Mucosa of descending colon (tissue), 3 donors: ENCODE measurements around the gene ATP6V1G2. TPM values are rescaled to one million over a fixed set of nuclear protein-coding genes. Genes with fewer than 3 reads are reported as not detected.

Source experiments
- ATAC-seq: fragments of 200-7000 bp; cut with Tn5 transposase; one replicate; pipeline ENCODE4 v1.9.1; 2020; ENCODE audit warnings: mild to moderate bottlenecking, moderate library complexity
- DNase-seq, 3 donors: peaks; one replicate each; pipeline ENCODE4 v3.0.0-alpha.2; 2020
- H3K36me3 ChIP-seq: fragments of 200-600 bp; one replicate; pipeline ENCODE4 v1.8.0; 2021; ENCODE audit warnings: low read depth, mild to moderate bottlenecking
- H3K4me1 ChIP-seq: fragments of 200-600 bp; one replicate; pipeline ENCODE4 v1.8.0; 2021; ENCODE audit warnings: low read depth, mild to moderate bottlenecking
- H3K4me3 ChIP-seq: fragments of 200-600 bp; one replicate; pipeline ENCODE4 v1.8.0; 2021; ENCODE audit warnings: mild to moderate bottlenecking
- H3K9me3 ChIP-seq: fragments of 200-600 bp; one replicate; pipeline ENCODE4 v1.8.0; 2021; ENCODE audit warnings: mild to moderate bottlenecking
- intact Hi-C, 2 donors: fragments of 100-400 bp; cut with DNase I in 1 of 2; cut with micrococcal nuclease in 1 of 2; formaldehyde crosslinking; loops; one replicate each; pipeline versions ENCODE4 v1.11.0 to v1.11.1; 2022; cut with DNase I, micrococcal nuclease
- total RNA-seq, 3 donors: library from RNA; stranded (reverse); fragmentation: NEBNext Ultra II Directional in 2 of 3; extraction: Animal tissue kit (Norgen Biotek cat#: 25700) in 2 of 3; gene quantifications; one replicate each; pipeline versions ENCODE4 v1.2.1 to v1.2.4, GENCODE V29; 2021 to 2023
- TF ChIP-seq, protein P1 (sequence below): fragments of 200-600 bp; IDR thresholded peaks from one replicate; pipeline ENCODE4 v1.8.0; 2022; ENCODE audit warnings: antibody characterized with exemption, mild to moderate bottlenecking
- donor health status: DM: no; HTN: no; CAD: no; lungs with moderate emphysema.
- donor health status: DM: no; HTN: no; CAD: no.
- donor health status: DM: no; HTN: yes; CAD: no.

ATP6V1G2 gene
- total RNA-seq, 3 donors from 2014 or later = 0.55 to 4.5 (median 1.2) TPM

DNA sequence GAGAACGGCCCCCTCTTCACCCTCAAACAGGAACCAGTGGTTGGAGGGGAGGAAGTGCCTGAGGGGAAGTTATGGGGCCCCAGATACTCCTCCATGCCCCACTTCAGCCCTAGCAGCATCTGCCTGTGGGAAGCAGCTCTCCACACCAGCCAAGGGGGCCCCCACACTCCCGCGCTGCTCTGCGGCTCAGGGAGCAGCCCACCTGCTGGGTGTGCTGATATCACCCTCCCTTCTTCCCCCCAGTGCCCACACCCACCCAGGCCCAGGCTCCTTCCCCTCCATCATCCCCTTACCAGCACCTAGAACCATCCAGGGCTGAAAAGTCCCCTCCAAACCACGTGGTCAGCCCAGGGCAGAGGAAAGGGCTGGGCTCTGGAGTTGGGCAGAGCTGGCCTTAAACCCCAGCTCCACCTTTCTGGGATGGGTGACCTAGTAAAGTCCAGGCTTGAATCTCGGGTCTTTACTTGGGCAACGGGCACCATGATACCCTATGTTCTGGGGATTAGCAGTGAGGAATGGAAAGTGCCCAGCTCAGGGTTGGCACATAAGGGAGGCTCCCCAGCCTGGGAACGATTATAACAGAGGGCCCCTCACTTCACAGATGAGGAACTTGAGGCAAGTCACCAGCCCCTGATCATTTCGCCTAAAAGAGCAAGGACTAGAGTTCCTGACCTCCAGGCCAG, 40.3 kb upstream of the ATP6V1G2 start:
- ATAC-seq = peak; percentile 68
- Histone ChIP-seq H3K4me3 (no peak overlapping the region), H3K4me1 (no peaks in the 10 kb centered on the region), H3K36me3 (no peaks in the 10 kb centered on the region), H3K9me3 (no peaks in the 10 kb centered on the region)
- intact Hi-C loops = no loop called here
- DNase-seq = peak in 2 of 3 donors; percentile 34 to 64
- TF ChIP-seq, protein P1, sequence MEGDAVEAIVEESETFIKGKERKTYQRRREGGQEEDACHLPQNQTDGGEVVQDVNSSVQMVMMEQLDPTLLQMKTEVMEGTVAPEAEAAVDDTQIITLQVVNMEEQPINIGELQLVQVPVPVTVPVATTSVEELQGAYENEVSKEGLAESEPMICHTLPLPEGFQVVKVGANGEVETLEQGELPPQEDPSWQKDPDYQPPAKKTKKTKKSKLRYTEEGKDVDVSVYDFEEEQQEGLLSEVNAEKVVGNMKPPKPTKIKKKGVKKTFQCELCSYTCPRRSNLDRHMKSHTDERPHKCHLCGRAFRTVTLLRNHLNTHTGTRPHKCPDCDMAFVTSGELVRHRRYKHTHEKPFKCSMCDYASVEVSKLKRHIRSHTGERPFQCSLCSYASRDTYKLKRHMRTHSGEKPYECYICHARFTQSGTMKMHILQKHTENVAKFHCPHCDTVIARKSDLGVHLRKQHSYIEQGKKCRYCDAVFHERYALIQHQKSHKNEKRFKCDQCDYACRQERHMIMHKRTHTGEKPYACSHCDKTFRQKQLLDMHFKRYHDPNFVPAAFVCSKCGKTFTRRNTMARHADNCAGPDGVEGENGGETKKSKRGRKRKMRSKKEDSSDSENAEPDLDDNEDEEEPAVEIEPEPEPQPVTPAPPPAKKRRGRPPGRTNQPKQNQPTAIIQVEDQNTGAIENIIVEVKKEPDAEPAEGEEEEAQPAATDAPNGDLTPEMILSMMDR = no peak

DNA sequence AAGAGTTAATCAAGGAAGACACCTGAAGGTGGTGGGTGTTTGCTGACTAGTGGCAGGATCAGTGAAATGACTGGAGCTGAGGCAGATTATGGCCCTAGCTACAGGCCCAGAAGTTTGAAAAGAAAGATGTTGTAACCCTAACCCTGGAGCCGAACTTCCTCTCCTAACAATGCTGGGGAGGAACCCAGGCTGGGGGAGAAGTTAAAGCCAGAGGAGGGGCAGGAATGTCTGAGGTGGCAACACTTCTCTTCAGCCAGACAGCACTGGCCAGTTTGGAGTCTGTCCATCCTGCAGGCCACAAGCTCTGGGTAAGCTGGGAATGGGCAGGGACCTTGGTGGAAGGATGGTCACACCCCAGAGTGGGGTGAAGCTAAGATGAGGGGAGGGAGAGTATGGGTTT, 39.6 kb upstream of the ATP6V1G2 start, which contains the start of gene LST1:
Gene LST1 (plus strand): TSS at position 270 of the 400 bp plus-strand sequence. CDS start 1,023 bp downstream, outside the sequence.
- no peak within 1 kb of the TSS for H3K4me3 ChIP-seq
- TF ChIP-seq, protein P1 = no peak
- no peaks in the 10 kb centered on the region for H3K9me3 ChIP-seq
- intact Hi-C loops = no loop called here
- peak; percentile 6 for ATAC-seq
- H3K4me1 ChIP-seq = no peaks in the 10 kb centered on the region
- no peak for DNase-seq
- H3K36me3 ChIP-seq = no peaks in the 10 kb centered on the region

DNA sequence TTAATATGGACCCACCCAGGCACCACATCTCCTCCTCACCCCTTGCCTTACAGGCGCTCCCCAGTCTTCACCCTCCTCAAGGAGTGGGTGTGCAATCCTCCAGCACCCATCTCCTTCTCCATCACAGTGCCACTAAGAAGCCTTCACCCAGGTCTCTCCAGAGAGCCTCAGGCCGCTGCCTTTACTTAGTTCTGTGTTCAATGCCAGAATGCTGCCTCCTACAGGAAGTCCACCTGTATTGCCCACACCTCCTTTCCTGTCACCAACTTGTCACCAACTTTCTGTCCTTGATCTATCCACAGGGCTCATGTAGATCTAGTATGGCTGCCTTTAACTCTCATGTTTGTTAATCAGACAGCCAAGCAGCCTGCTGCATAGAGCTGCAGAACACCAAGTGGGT, 39.1 kb upstream of the ATP6V1G2 start:
- intact Hi-C loops = no loop called here
- DNase-seq = no peak
- TF ChIP-seq, protein P1 = no peak
- H3K4me1 ChIP-seq = peaks cover 3% of the 10 kb centered on the region
- no peaks in the 10 kb centered on the region for H3K9me3 ChIP-seq
- no peak overlapping the region for H3K4me3 ChIP-seq
- no peaks in the 10 kb centered on the region for H3K36me3 ChIP-seq
- ATAC-seq = peak; percentile 14

DNA sequence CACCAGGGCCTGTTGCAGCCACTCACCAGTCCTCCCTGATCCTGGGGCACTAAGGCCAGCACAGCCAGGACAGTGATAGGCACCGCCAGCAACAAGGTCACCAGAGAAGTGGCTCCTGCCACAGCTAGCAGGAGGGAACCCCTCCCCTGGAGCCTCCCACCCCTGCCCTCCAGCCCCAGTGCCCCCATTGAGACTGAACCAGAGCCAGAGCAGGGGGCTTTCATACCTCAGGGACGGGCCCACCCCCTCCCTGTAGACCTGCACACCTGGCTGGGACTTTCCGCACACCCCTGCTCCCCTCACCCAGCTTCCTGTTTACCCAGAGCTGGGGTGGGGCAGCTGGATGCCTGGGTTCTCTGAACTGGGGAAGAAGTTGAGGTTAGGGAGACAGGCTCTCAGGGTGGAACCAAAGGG, 35.8 kb upstream of the ATP6V1G2 start, which contains the start of gene LTB:
Gene LTB (minus strand): TSS at position 195 of the 414 bp plus-strand sequence. CDS start 7 bp downstream, at position 188.
- DNase-seq (peak in 2 of 3 donors; percentile 51 to 83), ATAC-seq (peak; percentile 46)
- peak within 1 kb of the TSS; percentile 23 for H3K4me3 ChIP-seq
- no peaks in the 10 kb centered on the region for H3K36me3 ChIP-seq
- no peaks in the 10 kb centered on the region for H3K9me3 ChIP-seq
- TF ChIP-seq, protein P1 = no peak
- intact Hi-C loops = no loop called here
- H3K4me1 ChIP-seq = peaks cover 5% of the 10 kb centered on the region

DNA sequence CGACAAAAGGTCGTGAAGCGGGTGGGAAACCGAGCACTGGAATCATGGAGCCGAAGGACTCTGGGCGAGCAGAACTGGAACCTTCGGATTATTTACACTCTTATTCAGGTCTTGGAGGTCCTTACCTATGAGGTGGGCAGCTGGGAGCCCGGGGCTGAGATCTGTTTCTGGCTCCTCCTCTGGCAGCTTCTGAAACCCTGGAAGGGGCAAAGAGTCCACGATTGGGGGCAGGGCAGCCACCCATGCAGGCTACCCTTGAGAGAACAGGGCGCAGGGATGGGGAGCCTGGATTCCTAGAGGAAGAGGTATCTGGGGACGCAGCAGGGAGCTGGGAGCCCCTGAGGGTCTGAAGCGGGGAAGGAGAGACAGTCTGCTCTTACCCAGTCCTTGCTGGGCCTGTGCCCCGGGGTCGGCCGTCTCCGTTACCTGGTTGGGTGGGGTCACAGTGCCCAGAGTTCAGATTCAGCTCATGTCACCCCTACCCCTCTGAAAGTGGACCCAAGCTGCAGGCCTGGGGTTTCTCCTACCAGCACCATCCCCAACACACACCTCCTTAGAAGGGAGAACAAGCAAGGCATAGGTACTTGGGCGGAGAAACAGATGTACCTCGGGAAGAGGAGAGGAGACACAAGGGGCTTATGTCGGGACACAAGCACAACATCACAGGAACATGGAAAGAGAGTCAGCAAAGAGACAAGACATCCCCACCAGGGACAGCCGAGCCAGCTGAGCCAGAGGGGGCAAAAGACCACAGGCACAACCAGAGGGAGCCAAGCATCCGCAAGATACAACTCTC, 35.2 kb upstream of the ATP6V1G2 start:
- Histone ChIP-seq H3K36me3 (no peaks in the 10 kb centered on the region), H3K9me3 (no peaks in the 10 kb centered on the region), H3K4me1 (peaks cover 5% of the 10 kb centered on the region), H3K4me3 (peak overlapping the region; percentile 23)
- TF ChIP-seq, protein P1 = no peak
- intact Hi-C loops = no loop called here
- ATAC-seq (peak; percentile 19), DNase-seq (peak in 2 of 3 donors; percentile 43 to 60)
